ENCODE measurements around the gene ADSL.

- TF ChIP-seq CTCF (IDR thresholded peaks at IDR 0.05; ENCODE audit: low read length) (no peak), EZH2 (optimal IDR thresholded peaks at IDR 0.05; ENCODE audit: low read depth, low read length) (no peak)
Measured at GRCh38 chr22:40419718-40420117, 73.4 kb downstream of the ADSL start.
